ENCODE results near the gene FOXO4.

- TF ChIP-seq CTCF (IDR thresholded peaks at IDR 0.05) (no peak), ZFX (IDR thresholded peaks at IDR 0.05; ENCODE audit: borderline replicate concordance) (no peak)
Observed at GRCh38 chrX:71103110-71103983, 7.7 kb downstream of the FOXO4 start.

Data from 22Rv1 (cell line).